Ovary (tissue), 9 donors: ENCODE data around the gene SLC4A1AP. TPM values are rescaled to one million over a fixed set of nuclear protein-coding genes. Genes with fewer than 3 reads are reported as not detected.
A peak's percentile ranks its signal among the peaks of the same experiment; 100 is the strongest.

Source experiments
- DNase-seq, 5 donors: peaks; one replicate each; pipeline ENCODE4 v3.0.0-alpha.2; 2019 to 2020
- H3K27ac ChIP-seq, 2 donors: fragments of 200-600 bp; one replicate each; pipeline versions ENCODE4 v1.5.1 to v1.8.0; 2019 to 2022
- H3K27me3 ChIP-seq: fragments of 200-600 bp; one replicate; pipeline ENCODE4 v1.8.0; 2022
- H3K36me3 ChIP-seq: fragments of 200-600 bp; sonication (generic); one replicate; pipeline ENCODE4 v1.5.1; 2019
- H3K4me1 ChIP-seq: one replicate; pipeline ENCODE4 v1.8.1; 2013; ENCODE audit warnings: mild to moderate bottlenecking, moderate library complexity; ENCODE audit not compliant: insufficient read depth
- H3K4me3 ChIP-seq: fragments of 200-600 bp; sonication (generic); one replicate; pipeline ENCODE4 v1.5.1; 2017
- H3K9me3 ChIP-seq, 2 donors: fragments of 200-600 bp in 1 of 2; sonication (generic) in 1 of 2; one replicate each; pipeline versions ENCODE4 v1.5.1 to v1.8.1; 2013 to 2019; ENCODE audit warnings: mild to moderate bottlenecking in 1 of 2, moderate library complexity in 1 of 2
- EP300 ChIP-seq: sonication (generic); formaldehyde crosslinking; IDR thresholded peaks from one replicate; pipeline ENCODE4 v1.6.1; 2017; ENCODE audit warnings: antibody characterized with exemption
- POLR2A ChIP-seq: fragments of 450-650 bp; IDR thresholded peaks from one replicate; pipeline ENCODE4 v1.6.1; 2017; ENCODE audit warnings: antibody characterized with exemption, mild to moderate bottlenecking, moderate library complexity
- WGBS, 3 donors: extraction: QIAGEN DNeasy Blood & Tissue Kit in 1 of 3; methylation state at CpG; one replicate each; pipeline versions ENCODE4 v1.1.5 to v1.1.7; 2013 to 2017; 5-methylcytosine and 5-hydroxymethylcytosine counted together
- intact Hi-C, 4 donors: fragments of 100-400 bp; cut with DNase I; formaldehyde crosslinking; loops; one replicate each; pipeline versions ENCODE4 v1.11.0 to v1.15.1; 2022 to 2023
- polyA plus RNA-seq, 2 donors: library from polyadenylated mRNA; stranded (reverse); fragments of 200-250 nt in 1 of 2; fragments of 350-450 nt in 1 of 2; fragmentation: Illumina TruSeq in 1 of 2; extraction: RNeasy Lipid Tissue Mini Kit (QIAGEN cat#74804) in 1 of 2; gene quantifications; one replicate each; pipeline ENCODE4 v1.2.3, GENCODE V29; 2013 to 2014
- total RNA-seq, 7 donors: library from RNA; depleted of rRNA in 2 of 7; stranded (reverse); fragments of >200 nt in 2 of 7; fragmentation: NEBNext Ultra II Directional in 3 of 7; extraction: Animal tissue kit (Norgen Biotek cat#: 25700) in 3 of 7; gene quantifications; one replicate each; pipeline versions ENCODE4 v1.1.0 to v1.2.4, GENCODE V29; 2016 to 2023
- TF ChIP-seq, protein P1 (sequence below), 3 donors: fragments of 450-650 bp in 2 of 3; fragments of 200-600 bp in 1 of 3; IDR thresholded peaks; one replicate each; pipeline versions ENCODE4 v1.5.1 to v1.8.0; 2016 to 2022; ENCODE audit warnings: antibody characterized with exemption in 3 of 3, mild to moderate bottlenecking in 1 of 3
- donor health status: DM: no; HTN: no; CAD: no; lungs with moderate emphysema.
- donor health status: DM: no; HTN: no; CAD: no.
- donor health status: Bipolar disorder and iron deficiency.
- donor health status: DM: yes; HTN: yes; CAD: no.
- donor health status: DM: no; HTN: no; CAD: no.
- donor health status: DM: yes; HTN: yes; CAD: no.

Gene SLC4A1AP
- total and polyA plus RNA-seq, 9 donors: 14.6 to 22.0 (median 16.2) TPM

DNA sequence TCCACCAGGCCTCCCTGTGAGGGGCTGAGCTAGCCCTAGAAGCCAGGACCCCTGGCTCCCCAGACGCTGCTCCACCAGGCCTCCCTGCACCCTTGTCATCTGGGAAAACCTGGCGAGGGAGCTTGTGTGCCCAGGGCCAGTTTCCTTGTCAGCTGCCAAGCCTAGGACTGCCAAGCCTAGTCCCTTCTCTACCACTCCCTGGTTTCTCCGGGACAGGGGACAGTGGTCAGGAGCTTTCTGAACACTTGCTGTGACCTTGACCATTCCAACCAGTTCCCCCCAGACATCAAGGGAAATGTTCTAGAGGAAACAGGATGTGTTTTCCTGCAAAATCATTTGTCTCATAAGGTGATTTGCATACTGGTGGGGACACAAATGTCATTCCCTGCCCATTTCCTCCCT, 66.6 kb downstream of the SLC4A1AP start:
- 74 to 88% (median 79%) methylated on average over 3 of the region's 3 CpGs for WGBS, 3 donors
- H3K36me3 ChIP-seq: no peaks in the 10 kb centered on the region
- H3K4me3 ChIP-seq: no peak overlapping the region
- TF ChIP-seq EP300 (no peak), POLR2A (no peak)
- TF ChIP-seq, protein P1, sequence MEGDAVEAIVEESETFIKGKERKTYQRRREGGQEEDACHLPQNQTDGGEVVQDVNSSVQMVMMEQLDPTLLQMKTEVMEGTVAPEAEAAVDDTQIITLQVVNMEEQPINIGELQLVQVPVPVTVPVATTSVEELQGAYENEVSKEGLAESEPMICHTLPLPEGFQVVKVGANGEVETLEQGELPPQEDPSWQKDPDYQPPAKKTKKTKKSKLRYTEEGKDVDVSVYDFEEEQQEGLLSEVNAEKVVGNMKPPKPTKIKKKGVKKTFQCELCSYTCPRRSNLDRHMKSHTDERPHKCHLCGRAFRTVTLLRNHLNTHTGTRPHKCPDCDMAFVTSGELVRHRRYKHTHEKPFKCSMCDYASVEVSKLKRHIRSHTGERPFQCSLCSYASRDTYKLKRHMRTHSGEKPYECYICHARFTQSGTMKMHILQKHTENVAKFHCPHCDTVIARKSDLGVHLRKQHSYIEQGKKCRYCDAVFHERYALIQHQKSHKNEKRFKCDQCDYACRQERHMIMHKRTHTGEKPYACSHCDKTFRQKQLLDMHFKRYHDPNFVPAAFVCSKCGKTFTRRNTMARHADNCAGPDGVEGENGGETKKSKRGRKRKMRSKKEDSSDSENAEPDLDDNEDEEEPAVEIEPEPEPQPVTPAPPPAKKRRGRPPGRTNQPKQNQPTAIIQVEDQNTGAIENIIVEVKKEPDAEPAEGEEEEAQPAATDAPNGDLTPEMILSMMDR (IDR thresholded peaks at IDR 0.05): no peak
- H3K4me1 ChIP-seq: peaks cover 6% of the 10 kb centered on the region
- no peak for DNase-seq
- no peak overlapping the region for H3K27ac ChIP-seq
- intact Hi-C loops: no loop called here
- H3K9me3 ChIP-seq: no peaks in the 10 kb centered on the region
- H3K27me3 ChIP-seq: peaks cover 2% of the 10 kb centered on the region

DNA sequence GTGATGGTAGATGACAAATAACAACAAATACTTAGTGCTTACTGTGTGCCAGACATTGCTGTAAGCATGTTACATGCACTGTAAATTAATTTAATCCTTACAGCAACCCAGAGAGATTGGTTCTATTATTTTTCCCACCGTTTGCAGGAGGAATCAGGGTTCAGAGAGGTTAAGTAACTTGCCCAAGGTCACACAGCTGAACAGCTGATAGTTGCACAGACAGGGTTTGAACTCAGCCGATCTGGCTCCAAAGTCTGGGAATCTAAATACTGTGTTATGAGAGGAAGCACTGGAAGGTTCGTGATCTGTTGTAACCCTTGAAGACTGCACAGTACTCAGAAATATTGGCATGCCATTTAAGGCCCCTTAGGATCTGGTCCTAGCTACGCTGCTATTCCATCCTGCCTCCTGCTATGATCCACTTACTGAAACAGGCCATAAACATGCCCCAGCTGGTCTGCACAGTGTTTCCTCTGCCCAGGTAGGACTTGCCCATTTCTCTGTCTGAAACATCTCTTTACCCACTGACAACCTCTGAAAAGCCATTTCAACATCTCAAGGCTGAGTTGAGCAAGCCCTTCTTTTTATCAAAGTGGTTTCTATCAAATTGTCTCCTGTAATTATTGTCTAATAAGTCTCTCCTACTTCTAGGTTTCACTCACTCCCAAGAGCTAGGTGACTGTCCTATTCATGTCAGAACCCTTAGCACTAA, 67.4 kb downstream of the SLC4A1AP start:
- Histone ChIP-seq H3K4me1 (peaks cover 4% of the 10 kb centered on the region), H3K27me3 (no peaks in the 10 kb centered on the region), H3K27ac (no peak overlapping the region), H3K4me3 (no peak overlapping the region), H3K36me3 (no peaks in the 10 kb centered on the region), H3K9me3 (no peaks in the 10 kb centered on the region)
- intact Hi-C loops: no loop called here
- 48 to 64% (median 49%) methylated on average over 4 of the region's 4 CpGs for WGBS, 3 donors
- no peak for DNase-seq
- TF ChIP-seq, protein P1 (IDR thresholded peaks at IDR 0.05): no peak
- no peak for TF ChIP-seq POLR2A
- no peak for TF ChIP-seq EP300

DNA sequence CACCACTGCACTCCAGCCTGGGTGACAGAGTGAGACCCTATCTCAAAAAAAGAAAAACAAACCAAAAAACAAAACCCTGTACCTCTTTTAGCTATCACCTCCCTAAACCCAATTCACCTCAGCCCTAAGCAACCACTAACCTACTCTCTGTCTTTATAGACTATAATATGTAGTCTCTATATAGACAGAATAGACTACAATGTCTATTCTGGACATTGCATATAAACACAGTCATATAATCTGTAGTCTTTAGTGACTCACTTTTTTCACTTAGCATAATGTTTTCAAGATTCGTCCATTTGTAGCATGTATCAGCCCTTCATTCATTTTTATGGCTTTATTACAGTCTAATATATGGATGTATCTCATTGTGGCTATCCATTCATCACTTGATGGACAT, 70.6 kb downstream of the SLC4A1AP start:
- TF ChIP-seq, protein P1 (IDR thresholded peaks at IDR 0.05): no peak
- TF ChIP-seq POLR2A (no peak), EP300 (no peak)
- WGBS, 3 donors: 84 to 95% (median 93%) methylated on average over 1 of the region's 1 CpG
- H3K4me1 ChIP-seq: peaks cover 4% of the 10 kb centered on the region
- no peak overlapping the region for H3K4me3 ChIP-seq
- intact Hi-C loops: no loop called here
- H3K36me3 ChIP-seq: no peaks in the 10 kb centered on the region
- no peak for DNase-seq
- H3K9me3 ChIP-seq: no peaks in the 10 kb centered on the region
- no peaks in the 10 kb centered on the region for H3K27me3 ChIP-seq
- no peak overlapping the region for H3K27ac ChIP-seq

DNA sequence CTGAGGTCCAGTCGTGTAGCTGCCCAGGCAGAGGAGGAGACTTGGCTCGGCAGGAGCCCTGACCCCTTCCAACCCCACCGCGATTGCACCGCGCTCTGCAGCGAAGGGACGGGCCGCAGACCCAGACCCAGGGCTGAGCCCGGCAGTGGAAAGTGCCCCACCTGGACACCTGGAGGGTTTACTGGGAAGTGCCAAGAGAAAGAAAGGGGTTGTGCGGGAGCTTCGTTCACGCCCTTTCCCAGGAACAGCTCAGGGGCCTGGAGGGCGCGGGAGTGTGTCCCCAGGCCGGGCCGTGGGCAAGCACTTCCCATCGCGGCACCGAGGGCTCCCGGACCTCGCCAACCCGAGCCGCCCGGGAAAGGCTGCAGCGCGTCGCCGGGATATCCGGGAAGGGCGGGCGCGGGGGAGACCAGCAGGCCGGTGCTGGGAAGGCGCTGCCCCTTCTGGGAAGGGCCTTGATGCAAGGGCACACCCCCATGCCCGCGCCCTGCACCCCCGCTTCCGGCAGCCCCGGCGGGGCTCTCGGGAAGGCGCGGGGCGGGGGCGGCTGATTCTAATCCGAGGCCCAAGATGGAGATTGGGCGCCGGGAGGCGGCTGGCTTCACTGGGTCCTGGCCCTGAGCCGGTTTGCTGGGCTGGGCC, 71.7 kb downstream of the SLC4A1AP start:
- 2 to 3% (median 2%) methylated on average over 38 to 51 of the region's 51 CpGs for WGBS, 3 donors
- intact Hi-C loops: no loop called here
- Histone ChIP-seq H3K27ac (peak overlapping the region; percentile 25 to 50), H3K4me1 (peaks cover 4% of the 10 kb centered on the region), H3K36me3 (no peaks in the 10 kb centered on the region), H3K27me3 (no peaks in the 10 kb centered on the region), H3K4me3 (peak overlapping the region; percentile 46), H3K9me3 (no peaks in the 10 kb centered on the region)
- TF ChIP-seq EP300 (peak; percentile 98), POLR2A (peak; percentile 42)
- TF ChIP-seq, protein P1 (IDR thresholded peaks at IDR 0.05): no peak
- DNase-seq: peak; percentile 71 to 87 (median 80)
